ENCODE results near the gene MLLT3. TPM values are rescaled to one million over a fixed set of nuclear protein-coding genes. Genes with fewer than 3 reads are reported as not detected.

The MLLT3 gene
- total RNA-seq, 1 donor from 2014 or later = 35.1 TPM

DNA sequence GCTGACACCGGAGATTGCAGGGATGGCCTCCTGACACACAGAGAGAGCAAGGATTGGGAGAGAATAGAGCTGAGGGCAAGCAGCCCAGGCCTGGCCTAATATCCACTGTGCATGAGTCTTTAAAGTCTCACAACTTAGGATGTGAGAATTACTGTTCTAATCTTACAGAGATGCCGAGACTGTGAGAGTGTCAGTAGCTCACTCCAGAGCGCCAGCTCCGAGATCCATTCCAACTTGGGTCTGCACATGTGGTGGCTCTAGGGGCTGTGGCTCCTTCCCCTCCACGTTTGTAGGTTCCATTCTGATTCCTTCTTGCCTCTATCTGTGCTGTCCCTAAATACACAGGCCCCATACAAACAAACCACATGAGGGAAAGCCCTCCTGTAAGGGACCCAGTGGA, 304.6 kb downstream of the MLLT3 start:
- H3K36me3 ChIP-seq (ENCODE audit: insufficient read depth, low read length) = no peaks in the 10 kb centered on the region
- no peaks in the 10 kb centered on the region for H4K20me1 ChIP-seq (ENCODE audit: insufficient read depth, low read length)
- Mint-ChIP-seq H3K27me3 (ENCODE audit: low read depth, unreplicated experiment) (no peaks in the 10 kb centered on the region), H3K4me1 (ENCODE audit: low read depth, unreplicated experiment) (peaks cover 18% of the 10 kb centered on the region), H3K36me3 (ENCODE audit: low read depth, unreplicated experiment) (no peaks in the 10 kb centered on the region), H3K27ac (ENCODE audit: unreplicated experiment) (no peak overlapping the region), H3K4me3 (ENCODE audit: unreplicated experiment) (no peak overlapping the region), H3K9me3 (ENCODE audit: unreplicated experiment) (peaks cover 3% of the 10 kb centered on the region)
- H2AFZ ChIP-seq (ENCODE audit: low read depth, low read length) = no peak overlapping the region
- H3K27ac ChIP-seq (ENCODE audit: low read depth, low read length) = no peak overlapping the region
- H3K4me1 ChIP-seq (ENCODE audit: insufficient read depth, low read length) = peaks cover 22% of the 10 kb centered on the region
- H3K9ac ChIP-seq (ENCODE audit: low read length) = no peak overlapping the region
- no peaks in the 10 kb centered on the region for H3K27me3 ChIP-seq (ENCODE audit: insufficient read depth, low read length)
- H3K9me3 ChIP-seq (ENCODE audit: insufficient read depth, low read depth, low read length) = no peaks in the 10 kb centered on the region
- DNase-seq (ENCODE audit: low read depth) (no peak), FAIRE-seq (no peak)
- no peak for TF ChIP-seq EZH2 (IDR thresholded peaks at IDR 0.05; ENCODE audit: insufficient read depth, low read length)
- TF ChIP-seq, protein P1, sequence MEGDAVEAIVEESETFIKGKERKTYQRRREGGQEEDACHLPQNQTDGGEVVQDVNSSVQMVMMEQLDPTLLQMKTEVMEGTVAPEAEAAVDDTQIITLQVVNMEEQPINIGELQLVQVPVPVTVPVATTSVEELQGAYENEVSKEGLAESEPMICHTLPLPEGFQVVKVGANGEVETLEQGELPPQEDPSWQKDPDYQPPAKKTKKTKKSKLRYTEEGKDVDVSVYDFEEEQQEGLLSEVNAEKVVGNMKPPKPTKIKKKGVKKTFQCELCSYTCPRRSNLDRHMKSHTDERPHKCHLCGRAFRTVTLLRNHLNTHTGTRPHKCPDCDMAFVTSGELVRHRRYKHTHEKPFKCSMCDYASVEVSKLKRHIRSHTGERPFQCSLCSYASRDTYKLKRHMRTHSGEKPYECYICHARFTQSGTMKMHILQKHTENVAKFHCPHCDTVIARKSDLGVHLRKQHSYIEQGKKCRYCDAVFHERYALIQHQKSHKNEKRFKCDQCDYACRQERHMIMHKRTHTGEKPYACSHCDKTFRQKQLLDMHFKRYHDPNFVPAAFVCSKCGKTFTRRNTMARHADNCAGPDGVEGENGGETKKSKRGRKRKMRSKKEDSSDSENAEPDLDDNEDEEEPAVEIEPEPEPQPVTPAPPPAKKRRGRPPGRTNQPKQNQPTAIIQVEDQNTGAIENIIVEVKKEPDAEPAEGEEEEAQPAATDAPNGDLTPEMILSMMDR (IDR thresholded peaks at IDR 0.05; ENCODE audit: insufficient read depth, low read depth, low read length) = no peak
- H3K4me2 ChIP-seq (ENCODE audit: low read length) = no peak overlapping the region
- H3K4me3 ChIP-seq (ENCODE audit: insufficient read depth, low read depth, low read length) = no peak overlapping the region
- H3K79me2 ChIP-seq (ENCODE audit: insufficient read depth, low read length) = no peaks in the 10 kb centered on the region

DNA sequence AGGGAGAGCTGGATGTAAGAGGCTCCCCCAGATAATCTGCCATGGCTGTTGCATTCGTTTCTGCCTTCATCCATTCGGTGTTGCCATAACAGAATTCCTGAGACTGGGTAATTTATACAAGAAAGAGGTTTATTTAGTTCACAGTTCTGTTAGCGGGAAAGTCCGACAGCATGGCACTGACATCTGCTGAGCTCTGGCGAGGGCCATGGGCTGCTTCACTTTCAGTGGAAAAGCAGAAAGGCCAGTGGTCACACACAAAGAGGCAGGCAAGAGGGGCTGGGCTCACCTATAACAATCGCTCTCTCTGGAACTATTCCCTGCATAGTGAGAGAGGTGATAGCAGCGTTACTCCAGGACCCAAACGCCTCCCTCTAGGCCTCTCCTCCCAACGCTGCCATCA, 305.9 kb downstream of the MLLT3 start:
- DNase-seq (ENCODE audit: low read depth) (no peak), FAIRE-seq (no peak)
- H3K9me3 Mint-ChIP-seq (ENCODE audit: unreplicated experiment) = peaks cover 6% of the 10 kb centered on the region
- Histone ChIP-seq H3K36me3 (ENCODE audit: insufficient read depth, low read length) (no peaks in the 10 kb centered on the region), H3K4me3 (ENCODE audit: insufficient read depth, low read depth, low read length) (no peak overlapping the region), H3K4me1 (ENCODE audit: insufficient read depth, low read length) (peaks cover 22% of the 10 kb centered on the region), H3K9ac (ENCODE audit: low read length) (no peak overlapping the region), H4K20me1 (ENCODE audit: insufficient read depth, low read length) (no peaks in the 10 kb centered on the region), H3K4me2 (ENCODE audit: low read length) (no peak overlapping the region), H3K27me3 (ENCODE audit: insufficient read depth, low read length) (no peaks in the 10 kb centered on the region), H3K79me2 (ENCODE audit: insufficient read depth, low read length) (no peaks in the 10 kb centered on the region), H3K9me3 (ENCODE audit: insufficient read depth, low read depth, low read length) (no peaks in the 10 kb centered on the region), H2AFZ (ENCODE audit: low read depth, low read length) (no peak overlapping the region), H3K27ac (ENCODE audit: low read depth, low read length) (no peak overlapping the region)
- H3K27me3 Mint-ChIP-seq (ENCODE audit: low read depth, unreplicated experiment) = no peaks in the 10 kb centered on the region
- TF ChIP-seq, protein P1 (IDR thresholded peaks at IDR 0.05; ENCODE audit: insufficient read depth, low read depth, low read length) = no peak
- TF ChIP-seq EZH2 (IDR thresholded peaks at IDR 0.05; ENCODE audit: insufficient read depth, low read length) = no peak
- no peaks in the 10 kb centered on the region for H3K36me3 Mint-ChIP-seq (ENCODE audit: low read depth, unreplicated experiment)
- no peak overlapping the region for H3K4me3 Mint-ChIP-seq (ENCODE audit: unreplicated experiment)
- no peak overlapping the region for H3K27ac Mint-ChIP-seq (ENCODE audit: unreplicated experiment)
- H3K4me1 Mint-ChIP-seq (ENCODE audit: low read depth, unreplicated experiment) = peaks cover 19% of the 10 kb centered on the region

DNA sequence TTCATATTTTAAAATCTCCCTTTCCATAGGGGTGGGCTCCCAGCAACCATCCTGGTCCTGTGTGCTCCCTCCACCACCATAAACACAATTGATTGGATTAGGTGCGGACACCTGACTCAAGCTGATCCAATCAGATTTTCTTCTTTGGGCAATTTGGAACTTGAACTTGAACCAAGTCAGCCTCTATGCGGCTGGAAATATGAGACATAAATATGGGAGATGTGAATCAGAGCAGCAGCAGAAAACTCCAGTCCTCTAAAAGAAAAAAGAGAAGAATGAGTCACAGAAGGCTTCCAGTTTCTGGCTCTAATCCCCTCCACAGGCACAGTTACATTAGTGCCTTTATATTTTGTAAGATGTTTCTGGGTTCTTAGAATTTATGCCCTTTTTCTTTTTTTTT, 306.6 kb downstream of the MLLT3 start:
- Histone ChIP-seq H3K36me3 (ENCODE audit: insufficient read depth, low read length) (no peaks in the 10 kb centered on the region), H3K9ac (ENCODE audit: low read length) (no peak overlapping the region), H3K4me1 (ENCODE audit: insufficient read depth, low read length) (peaks cover 22% of the 10 kb centered on the region), H4K20me1 (ENCODE audit: insufficient read depth, low read length) (no peaks in the 10 kb centered on the region), H2AFZ (ENCODE audit: low read depth, low read length) (no peak overlapping the region), H3K9me3 (ENCODE audit: insufficient read depth, low read depth, low read length) (no peaks in the 10 kb centered on the region), H3K27ac (ENCODE audit: low read depth, low read length) (no peak overlapping the region), H3K4me3 (ENCODE audit: insufficient read depth, low read depth, low read length) (no peak overlapping the region), H3K27me3 (ENCODE audit: insufficient read depth, low read length) (no peaks in the 10 kb centered on the region), H3K79me2 (ENCODE audit: insufficient read depth, low read length) (no peaks in the 10 kb centered on the region), H3K4me2 (ENCODE audit: low read length) (no peak overlapping the region)
- Mint-ChIP-seq H3K9me3 (ENCODE audit: unreplicated experiment) (peaks cover 6% of the 10 kb centered on the region), H3K27ac (ENCODE audit: unreplicated experiment) (no peak overlapping the region), H3K4me1 (ENCODE audit: low read depth, unreplicated experiment) (peaks cover 19% of the 10 kb centered on the region), H3K27me3 (ENCODE audit: low read depth, unreplicated experiment) (no peaks in the 10 kb centered on the region), H3K4me3 (ENCODE audit: unreplicated experiment) (peak overlapping the region; percentile 31), H3K36me3 (ENCODE audit: low read depth, unreplicated experiment) (no peaks in the 10 kb centered on the region)
- FAIRE-seq = peak; percentile 96
- DNase-seq (ENCODE audit: low read depth) = peak; percentile 86
- TF ChIP-seq EZH2 (IDR thresholded peaks at IDR 0.05; ENCODE audit: insufficient read depth, low read length) = no peak
- TF ChIP-seq, protein P1 (IDR thresholded peaks at IDR 0.05; ENCODE audit: insufficient read depth, low read depth, low read length) = no peak
